HG02870 (cell line): ENCODE results near the gene WEE1.
A peak's percentile ranks its signal among the peaks of the same experiment; 100 is the strongest.

Source experiments
- ATAC-seq: cut with Tn5 transposase; IDR thresholded peaks from one replicate; pipeline ENCODE4 v1.9.1; 2021; ENCODE audit warnings: mild to moderate bottlenecking, moderate library complexity; ENCODE audit not compliant: unreplicated experiment

WEE1 gene

GRCh38 chr11:9565822-9566560, 7.5 kb upstream of the WEE1 start:
- peak; percentile 92 for ATAC-seq

- no peak for ATAC-seq
Measured at GRCh38 chr11:9566561-9567063, 6.9 kb upstream of the WEE1 start.

- no peak for ATAC-seq
Measured at GRCh38 chr11:9567401-9567800, 6.1 kb upstream of the WEE1 start.

GRCh38 chr11:9568161-9568853, 5.2 kb upstream of the WEE1 start:
- no peak for ATAC-seq

- ATAC-seq: no peak
Measured at GRCh38 chr11:9568854-9569587, 4.4 kb upstream of the WEE1 start.

GRCh38 chr11:9569588-9570164, 3.8 kb upstream of the WEE1 start:
- no peak for ATAC-seq

GRCh38 chr11:9570313-9571025, 3.0 kb upstream of the WEE1 start:
- no peak for ATAC-seq

GRCh38 chr11:9571071-9571762, 2.3 kb upstream of the WEE1 start:
- no peak for ATAC-seq

- no peak for ATAC-seq
Measured at GRCh38 chr11:9571763-9572115, 1.7 kb upstream of the WEE1 start.

GRCh38 chr11:9573775-9574621, 528 bp downstream of the WEE1 start:
- ATAC-seq: no peak

- ATAC-seq: no peak
Measured at GRCh38 chr11:9574622-9575259, 1.3 kb downstream of the WEE1 start.

GRCh38 chr11:9575260-9576240, 2.1 kb downstream of the WEE1 start:
- ATAC-seq: no peak

GRCh38 chr11:9576701-9577381, 3.4 kb downstream of the WEE1 start:
- ATAC-seq: no peak

GRCh38 chr11:9577556-9577955, 4.1 kb downstream of the WEE1 start:
- no peak for ATAC-seq

GRCh38 chr11:9580894-9581293, 7.4 kb downstream of the WEE1 start:
- no peak for ATAC-seq

GRCh38 chr11:9581556-9582161, 8.2 kb downstream of the WEE1 start:
- ATAC-seq: no peak

- ATAC-seq: no peak
Measured at GRCh38 chr11:9590717-9591116, 17.2 kb downstream of the WEE1 start.
